GM21381 (cell line): ENCODE measurements around the gene TMEM237.
"Not testable (repeated sequence)": the region's sequence is repeated elsewhere in the genome, so short reads cannot be mapped to it uniquely, and the experiment has no call there.

Source experiments
- ATAC-seq: cut with Tn5 transposase; IDR thresholded peaks from one replicate; pipeline ENCODE4 v1.9.1; 2021; ENCODE audit warnings: mild to moderate bottlenecking, moderate library complexity; ENCODE audit not compliant: unreplicated experiment

The TMEM237 gene, protein sequence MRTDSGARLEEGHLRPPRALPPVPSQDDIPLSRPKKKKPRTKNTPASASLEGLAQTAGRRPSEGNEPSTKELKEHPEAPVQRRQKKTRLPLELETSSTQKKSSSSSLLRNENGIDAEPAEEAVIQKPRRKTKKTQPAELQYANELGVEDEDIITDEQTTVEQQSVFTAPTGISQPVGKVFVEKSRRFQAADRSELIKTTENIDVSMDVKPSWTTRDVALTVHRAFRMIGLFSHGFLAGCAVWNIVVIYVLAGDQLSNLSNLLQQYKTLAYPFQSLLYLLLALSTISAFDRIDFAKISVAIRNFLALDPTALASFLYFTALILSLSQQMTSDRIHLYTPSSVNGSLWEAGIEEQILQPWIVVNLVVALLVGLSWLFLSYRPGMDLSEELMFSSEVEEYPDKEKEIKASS

DNA sequence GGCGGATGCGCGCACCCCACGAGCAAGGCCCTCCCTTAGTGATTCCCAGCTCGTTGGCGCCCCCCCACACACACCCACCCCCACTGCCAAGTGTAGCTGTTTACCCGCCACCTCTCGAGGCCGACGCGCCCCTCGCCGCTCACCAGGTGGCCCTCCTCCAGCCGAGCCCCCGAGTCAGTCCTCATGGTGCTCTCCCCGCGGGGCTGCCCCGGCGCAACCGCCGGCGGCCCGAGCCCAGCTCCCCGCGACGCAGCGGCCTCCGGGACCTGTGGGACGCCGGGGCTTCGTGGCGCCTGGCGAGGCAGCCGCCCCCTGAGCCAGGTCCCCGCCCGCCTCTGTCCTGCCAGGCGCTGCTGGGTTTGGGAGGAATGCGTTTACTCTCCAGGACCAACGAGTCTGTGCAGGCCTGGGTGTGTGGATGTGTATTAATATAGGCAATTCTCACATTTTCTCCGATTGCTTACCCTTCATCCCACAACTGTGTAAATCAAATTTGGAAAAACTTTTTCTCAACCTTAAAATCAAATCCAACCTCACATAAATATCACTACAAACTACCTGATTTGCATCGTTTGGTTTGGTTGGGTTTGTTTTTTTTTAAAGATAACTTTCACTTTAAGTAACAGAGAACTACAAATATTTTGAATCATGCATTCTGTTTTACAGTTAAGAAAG lies at the start of gene TMEM237:
TMEM237 (minus strand) TSS at position 288 of the 675 bp plus-strand sequence; CDS start at position 185, 103 bp downstream.
- peak; percentile 31 for ATAC-seq

DNA sequence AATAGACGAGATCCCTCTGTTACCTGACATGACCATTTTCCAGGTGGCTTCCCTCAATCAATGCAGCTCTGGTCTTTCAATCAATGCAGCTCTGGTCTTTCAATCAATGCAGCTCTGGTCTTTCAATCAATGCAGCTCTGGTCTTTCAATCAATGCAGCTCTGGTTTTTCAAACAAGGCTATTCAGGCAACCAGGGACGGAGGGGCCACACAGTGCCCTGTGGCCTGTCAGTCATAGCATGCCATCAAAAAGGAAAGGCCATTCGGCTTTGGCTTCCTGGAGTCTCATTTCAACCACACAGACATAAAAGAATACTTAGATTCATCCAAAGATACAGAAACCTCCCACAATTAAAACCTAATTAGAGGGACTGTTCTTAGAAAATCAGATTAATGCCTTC lies 41.9 kb upstream of the TMEM237 start:
- no peak for ATAC-seq

DNA sequence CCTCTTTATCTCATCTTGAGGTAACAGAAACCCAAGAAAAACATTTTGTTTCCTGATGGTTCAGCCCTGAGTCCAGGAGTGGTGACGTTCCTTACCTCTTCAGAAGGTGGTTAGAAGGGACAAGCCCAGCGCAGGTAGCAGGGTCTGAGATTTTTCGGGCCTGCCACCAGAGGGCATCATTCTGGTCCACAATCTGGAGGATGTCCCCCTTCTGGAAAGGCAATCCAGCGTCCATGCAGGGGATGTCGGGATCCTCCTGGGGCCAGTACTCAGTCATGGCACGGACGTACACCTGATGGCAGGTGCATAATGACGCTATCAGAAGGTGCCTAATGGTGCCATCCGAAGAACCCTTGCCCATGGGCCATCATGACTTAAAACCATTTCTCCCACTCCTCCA lies 37.4 kb upstream of the TMEM237 start:
- no peak for ATAC-seq

DNA sequence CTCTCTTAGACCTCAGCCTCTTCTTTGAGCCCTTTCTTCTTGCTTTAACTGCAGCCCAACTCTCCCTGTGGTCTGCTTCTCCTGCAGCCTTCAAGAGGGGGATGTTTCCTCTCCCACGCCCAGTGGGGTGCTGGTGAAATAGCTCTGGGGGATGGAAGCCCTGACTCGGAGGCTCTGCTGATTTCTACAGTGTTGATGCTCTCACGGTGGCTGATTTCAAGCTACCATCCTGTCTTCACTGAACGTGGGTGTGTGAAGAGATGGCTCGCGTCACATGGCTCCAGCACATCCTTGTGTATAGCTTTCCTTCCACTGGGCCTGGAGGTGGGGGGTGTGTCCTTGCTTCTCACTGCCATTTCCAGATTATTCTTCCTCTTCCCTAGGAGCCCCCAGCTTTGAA lies 35.1 kb upstream of the TMEM237 start:
- no peak for ATAC-seq

DNA sequence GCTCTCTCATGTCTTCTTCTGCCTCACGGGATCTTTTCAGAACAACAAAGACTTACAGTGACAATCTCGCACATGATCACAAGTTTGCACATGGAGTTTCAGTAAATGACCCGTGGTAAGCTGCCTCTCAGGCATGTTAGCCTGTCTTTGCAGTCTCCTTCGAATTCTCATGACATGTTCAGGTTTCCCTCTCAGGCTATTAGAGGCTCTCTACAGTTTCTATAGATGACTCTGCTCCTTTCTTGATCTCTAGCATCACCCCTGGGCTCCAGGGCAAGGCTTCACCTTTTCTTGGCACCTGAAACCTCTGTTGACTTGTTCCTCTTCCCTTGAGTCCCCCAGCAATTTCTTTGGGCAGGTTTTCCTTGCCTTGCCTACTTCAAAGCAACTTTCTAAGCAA lies 32.2 kb upstream of the TMEM237 start:
- no peak for ATAC-seq

DNA sequence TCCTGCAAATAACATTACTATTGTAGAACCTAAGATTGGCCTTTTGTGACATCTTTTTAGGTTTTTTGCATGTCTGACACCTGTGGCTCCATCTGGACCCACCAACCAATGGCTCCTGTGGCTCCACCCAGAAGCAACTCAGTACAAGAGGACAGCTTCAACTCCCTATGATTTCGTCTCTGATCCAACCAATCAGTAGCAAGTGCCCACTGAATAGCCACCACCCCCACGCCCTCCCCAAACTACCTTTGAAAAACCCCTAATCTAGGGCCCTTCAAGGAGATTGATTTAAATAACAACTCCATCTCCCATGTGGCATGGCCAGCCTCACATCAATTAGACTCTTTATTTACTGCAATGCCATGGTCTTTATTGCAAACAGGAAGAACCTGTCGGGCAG lies 31.5 kb upstream of the TMEM237 start:
- ATAC-seq = no peak

DNA sequence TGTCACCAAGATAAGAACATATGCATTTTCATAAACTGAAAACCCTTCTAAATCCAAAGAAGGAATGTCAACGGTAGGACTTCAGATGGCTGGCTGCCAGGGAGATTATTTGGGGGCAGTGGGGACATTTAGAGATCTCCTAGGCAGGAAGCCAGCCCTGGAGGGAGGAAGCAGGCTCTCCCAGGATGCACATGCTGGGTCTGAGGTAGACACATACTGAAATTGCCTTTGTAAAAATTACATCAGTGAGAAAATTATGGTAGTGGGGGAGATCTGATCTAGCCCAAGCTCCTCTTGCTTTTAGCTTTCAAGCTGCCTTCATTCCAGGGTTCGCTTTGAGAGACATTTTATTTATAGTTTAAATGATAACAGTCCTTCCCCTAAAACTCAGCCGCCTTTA lies 31.0 kb upstream of the TMEM237 start:
- ATAC-seq = no peak

DNA sequence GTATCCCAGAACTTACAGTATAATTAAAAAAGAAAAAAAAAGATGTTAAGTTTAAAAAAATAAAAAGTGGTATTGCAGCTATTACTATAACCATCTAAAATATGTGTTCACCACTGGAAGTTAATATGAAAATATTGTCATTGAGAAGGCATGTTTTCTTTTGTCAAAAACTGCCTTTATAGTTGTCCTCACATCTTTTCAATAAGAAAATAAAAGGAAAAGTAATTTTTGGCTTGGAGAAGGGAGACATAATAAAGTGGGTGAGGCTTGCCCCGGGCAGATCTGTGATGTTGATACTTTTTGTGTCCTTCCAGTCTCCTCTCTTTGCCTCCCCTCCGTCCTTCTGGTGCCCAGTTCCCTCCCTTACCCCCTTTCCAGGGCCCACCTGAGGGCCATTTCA lies 30.2 kb upstream of the TMEM237 start:
- ATAC-seq = no peak

DNA sequence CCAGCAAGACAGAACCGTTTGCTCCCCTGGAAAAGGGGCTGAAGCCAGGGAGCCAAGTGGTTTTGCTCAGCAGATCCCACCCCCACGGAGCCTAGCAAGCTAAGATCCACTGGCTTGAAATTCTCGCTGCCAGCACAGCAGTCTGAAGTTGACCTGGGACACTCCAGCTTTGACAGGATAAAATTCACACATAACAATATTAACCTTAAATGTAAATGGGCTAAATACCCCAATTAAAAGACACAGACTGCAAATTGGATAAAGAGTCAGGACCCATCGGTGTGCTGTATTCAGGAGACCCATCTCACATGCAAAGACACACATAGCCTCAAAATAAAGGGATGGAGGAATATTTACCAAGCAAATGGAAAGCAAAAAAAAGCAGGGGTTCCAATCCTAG lies 27.9 kb upstream of the TMEM237 start:
- ATAC-seq = not testable (repeated sequence)

DNA sequence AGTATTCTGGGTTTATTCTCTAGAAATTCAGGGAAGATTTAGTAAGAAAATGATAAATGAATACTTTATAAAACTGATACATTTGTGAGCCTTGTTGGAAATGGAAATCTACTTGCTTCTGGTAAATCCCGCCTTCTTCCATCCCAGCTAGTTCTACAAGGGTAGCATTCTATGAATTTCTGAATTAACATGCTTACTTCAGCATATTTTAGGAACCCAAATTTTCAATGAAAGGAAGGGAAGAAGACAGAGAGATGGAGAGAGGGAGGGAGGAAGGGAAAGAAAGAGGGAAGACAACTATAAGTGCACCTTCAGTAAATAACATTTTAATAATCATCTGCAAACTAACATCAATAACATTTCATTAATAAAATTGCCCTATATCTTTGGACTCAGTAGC lies 26.6 kb upstream of the TMEM237 start:
- no peak for ATAC-seq

DNA sequence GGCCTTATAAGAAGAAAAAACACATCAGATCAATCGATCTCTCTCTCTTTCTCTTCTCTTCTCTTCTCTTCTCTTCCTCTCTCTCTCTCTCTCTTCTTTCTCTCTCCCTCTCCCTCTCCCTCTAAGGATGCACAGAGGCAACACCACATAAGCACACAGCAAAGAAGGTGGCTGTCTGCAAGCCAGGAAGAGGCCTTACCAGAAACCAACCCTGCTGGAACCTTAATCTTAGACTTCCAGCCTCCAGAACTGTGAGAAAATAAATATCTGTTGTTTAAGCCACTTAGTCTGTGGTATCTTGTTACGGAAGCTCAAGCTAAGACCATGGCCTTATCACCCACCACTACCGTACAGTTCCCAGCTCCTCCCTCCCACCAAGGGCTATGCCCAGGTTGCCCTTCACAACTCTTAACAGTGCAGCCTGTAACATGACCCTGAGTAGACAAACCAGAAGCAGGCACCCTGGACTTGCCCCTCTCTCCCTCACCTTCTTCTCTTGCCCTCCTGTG lies 25.2 kb upstream of the TMEM237 start:
- ATAC-seq = no peak

DNA sequence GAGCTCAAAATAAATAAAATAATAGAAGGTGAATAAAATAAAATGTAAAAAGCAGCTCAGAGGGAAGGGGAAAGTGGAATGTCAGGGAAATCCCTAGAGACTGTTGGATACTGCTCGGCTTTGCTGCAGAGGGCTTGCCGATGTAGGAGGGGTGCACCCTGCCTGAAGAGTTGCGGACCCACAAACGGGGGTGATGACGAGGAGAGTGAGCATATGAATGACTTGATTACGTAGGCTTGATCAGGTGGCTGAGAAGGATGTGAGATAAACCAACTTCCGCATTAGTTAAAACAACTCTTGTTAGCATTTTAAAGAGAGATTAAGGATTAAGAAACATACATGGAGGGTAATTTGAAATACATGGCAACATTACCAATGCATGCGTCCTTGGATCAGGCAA lies 21.0 kb upstream of the TMEM237 start:
- ATAC-seq = no peak

DNA sequence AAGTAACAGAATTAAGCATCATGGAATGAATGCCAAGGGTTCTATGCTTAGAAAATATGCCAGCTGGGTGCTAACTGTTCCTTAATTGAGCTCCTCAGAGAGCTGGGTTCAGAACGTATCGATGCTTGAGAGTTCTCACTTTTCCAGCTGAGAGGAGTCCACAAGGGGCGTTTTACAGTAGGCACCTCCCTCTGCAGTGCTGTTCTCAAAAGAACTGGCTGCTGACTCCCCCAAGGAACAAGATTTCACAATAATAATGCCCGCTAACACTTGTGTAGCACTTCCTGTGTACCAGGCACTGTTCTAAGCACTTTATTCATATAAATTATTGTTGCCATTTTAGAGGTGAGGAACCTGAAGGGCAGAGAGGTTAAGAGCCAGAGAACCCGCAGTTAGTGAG lies 18.1 kb upstream of the TMEM237 start:
- no peak for ATAC-seq

DNA sequence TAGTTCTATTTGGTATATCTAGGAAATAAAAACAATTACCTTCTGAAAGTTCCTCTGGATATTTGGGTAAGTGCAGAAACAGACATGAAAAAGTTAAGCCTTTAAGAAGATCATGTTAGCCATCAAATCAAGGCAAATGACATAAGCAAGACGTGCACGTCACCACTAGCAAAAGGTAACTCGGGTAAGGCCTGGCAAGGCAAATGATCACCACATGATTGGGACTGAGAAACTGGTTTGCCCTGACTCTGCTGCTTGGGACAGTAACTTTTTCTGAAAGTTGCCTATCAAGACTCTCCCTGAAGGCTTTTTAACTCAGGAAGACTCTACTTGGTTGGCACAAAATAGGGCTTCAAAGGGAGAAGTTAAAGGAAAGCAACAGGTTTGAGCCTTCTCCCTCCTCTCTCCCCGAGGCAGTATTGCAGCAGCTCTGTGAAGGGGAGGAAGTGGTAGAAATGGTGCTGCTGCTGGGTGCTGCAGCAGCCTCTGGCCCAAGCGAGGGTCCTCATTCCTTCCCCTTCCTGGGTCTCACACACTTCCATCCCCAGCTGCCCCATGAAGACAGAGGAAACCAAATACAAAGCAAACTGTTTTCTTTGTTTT lies 17.1 kb upstream of the TMEM237 start:
- no peak for ATAC-seq

DNA sequence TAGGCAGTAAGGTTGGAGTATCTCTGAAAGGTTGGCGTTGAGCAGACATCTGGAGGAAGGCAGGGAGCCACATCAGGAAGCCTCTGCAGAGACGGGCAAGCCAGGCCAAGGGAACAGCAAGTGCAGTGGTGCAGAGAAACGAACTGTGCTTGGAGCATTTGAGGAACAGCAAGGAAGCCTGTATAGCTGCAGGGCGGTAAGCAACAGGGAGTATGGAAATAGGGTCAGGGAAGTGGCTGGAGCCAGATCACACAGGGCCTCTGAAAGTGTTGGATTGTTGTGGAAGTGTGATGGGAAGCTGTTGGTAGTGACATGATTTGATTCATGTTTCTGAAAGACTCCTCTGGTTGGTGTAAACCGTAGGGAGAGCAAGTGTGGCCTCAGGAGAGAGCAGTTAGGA lies 13.4 kb upstream of the TMEM237 start:
- no peak for ATAC-seq

DNA sequence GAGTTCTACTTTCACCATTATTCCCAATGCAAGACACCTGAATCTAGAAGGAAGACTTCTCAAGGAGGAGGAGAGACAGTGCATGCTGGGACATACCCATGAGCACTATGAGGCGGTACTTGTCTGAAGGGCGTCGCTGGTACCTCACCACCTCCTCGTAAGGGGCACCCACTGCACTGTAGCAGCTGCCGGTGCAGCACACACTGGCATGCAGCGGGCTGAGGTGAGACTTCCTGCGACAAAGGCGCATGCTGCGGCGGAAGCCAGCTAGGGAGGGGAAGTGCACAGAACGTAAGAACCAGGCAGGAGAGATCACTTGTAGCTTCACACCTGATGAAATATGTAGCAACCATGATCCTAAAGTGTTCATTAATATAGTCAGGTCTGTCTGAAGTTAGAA lies 12.8 kb upstream of the TMEM237 start:
- no peak for ATAC-seq

DNA sequence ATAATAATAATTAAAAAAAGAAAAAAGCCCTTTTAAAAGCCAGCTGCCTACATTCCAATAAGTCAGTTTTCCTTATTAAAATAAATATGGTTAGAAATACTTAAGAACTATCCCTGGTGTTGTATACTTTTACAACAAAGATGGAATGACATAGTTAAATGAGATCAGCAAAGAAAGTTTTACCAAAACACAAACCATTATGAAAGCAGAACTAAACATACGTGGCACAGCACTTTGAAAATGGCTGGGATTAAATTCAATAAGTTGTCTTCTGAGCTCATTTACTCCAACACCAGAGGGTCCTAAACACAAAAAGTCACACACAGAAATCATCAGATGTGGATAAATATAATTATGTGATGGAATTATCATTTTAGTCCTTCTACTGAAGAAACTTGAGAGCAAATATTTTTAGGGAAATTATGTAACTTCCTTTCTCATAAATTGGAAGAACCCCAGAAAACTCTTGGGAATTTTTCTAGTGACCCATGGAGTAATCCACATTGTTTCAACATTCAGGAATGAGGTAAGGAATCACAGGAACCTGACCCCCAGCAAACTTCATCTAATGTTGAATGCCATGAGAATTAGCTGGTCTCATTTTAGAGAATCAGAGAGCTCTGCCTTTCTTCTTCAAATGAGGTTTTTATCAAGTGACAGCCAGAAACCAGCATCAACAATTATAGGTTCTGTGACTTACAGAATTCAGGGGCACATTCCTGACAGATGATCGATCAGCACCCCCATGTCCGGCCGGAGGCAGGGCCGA lies 11.5 kb upstream of the TMEM237 start:
- no peak for ATAC-seq

DNA sequence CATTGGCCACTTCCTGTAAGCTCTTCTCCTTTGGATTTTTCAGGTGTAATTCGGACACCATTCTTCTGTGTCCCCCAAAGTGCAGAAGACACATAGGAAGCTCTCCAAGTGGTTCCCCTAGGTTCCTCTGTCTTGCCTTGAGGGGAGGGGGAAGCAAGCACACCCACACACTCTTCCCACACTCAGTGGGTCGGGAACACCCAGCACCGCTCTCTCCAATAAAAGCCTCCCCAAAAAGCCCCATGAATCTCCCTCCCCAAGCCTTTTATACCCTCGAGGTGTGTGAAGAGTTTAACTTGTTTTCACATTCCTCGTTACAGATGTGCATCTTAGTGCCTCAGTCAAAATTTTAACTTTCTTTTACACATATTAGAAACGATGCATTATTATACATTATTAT lies 9.9 kb upstream of the TMEM237 start:
- ATAC-seq = no peak

DNA sequence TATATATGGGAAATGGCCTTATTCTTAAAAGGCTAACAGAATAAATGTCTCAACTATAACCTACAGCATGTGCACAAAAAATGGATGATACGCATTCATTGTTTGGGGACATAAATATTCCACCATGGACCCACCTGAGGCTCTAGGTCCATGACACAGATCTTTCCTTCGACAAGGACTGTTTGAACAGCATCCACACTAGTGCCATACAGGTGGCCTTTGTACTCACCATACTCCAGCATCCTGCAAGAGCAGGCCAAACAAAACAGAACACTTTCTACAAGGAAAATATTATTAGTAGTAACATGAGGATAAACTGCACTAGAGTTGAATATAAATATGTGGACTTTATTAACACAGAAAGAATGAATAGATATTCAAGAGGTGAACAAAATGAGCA lies 6.1 kb upstream of the TMEM237 start:
- ATAC-seq = no peak

DNA sequence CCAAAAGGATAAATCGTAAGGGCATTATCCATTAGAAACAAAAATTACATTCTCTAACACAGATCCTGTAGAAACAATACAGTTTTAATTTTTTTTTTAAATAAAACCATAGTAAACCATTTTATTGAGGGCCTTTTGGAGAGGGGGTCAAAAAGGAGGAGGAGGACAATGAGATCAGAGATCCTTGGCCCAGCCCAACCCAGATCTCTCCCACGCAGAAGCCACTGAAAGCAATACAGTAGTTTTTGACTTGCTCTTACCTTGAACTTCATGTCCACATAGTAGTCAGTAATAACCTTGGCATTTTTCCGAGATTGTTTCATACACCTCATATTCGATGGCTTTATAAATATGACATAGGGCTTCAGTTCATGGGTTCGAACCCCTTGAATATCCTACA lies 4.1 kb upstream of the TMEM237 start:
- no peak for ATAC-seq

DNA sequence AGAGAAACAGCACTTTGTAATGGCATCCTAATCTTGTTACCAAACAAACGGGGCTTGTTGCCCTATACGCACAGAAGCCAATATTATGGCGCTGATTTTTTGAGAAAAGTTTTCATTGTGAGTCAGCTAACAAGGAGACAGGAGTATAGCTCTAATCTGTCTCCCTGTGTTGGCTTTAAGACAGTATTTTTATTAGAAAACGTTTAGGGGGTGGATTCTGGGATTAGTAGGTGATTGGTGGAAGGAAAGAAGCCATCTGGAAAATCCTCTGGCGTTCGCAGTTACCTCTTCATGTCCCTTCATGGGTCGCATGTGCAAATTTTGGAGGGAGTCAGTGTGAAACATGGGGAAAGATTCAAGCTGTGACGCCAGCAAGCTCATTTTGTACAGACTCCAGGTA lies 698 bp upstream of the TMEM237 start:
- no peak for ATAC-seq
